PC-9 (cell line): ENCODE data around the gene ADGRF1. TPM values are rescaled to one million over a fixed set of nuclear protein-coding genes. Genes with fewer than 3 reads are reported as not detected.
"Not testable (repeated sequence)": the region's sequence is repeated elsewhere in the genome, so short reads cannot be mapped to it uniquely, and the experiment has no call there.

Experiments
- Bru-seq: library from RNA; stranded (reverse); fragments of 400-500 nt; gene quantifications from one replicate; lab custom pipeline; 2021; lab: Mats Ljungman, UMichigan
- BruChase-seq, 2 experiments: library from RNA; stranded (reverse); fragments of 400-500 nt; gene quantifications; one replicate each; lab custom pipeline; 2021; lab: Mats Ljungman, UMichigan
- BruUV-seq: library from RNA; stranded (reverse); fragments of 400-500 nt; replicated peaks from 2 replicates; lab custom pipeline; 2021; lab: Mats Ljungman, UMichigan
- CTCF ChIA-PET: fragments of 300-600 bp; sonication (Branson Sonifier 250); formaldehyde crosslinking; loops from one replicate; lab custom pipeline; 2022; ENCODE audit warnings: antibody characterized with exemption; lab: Charles Lee
- POLR2A ChIA-PET: fragments of 300-600 bp; sonication (Branson Sonifier 250); formaldehyde crosslinking; loops from one replicate; lab custom pipeline; 2022; ENCODE audit warnings: antibody characterized with exemption; ENCODE audit not compliant: unreplicated experiment; lab: Charles Lee
- DNase-seq, 2 experiments: peaks; one replicate each; pipeline versions ENCODE4 v3.0.0 to v3.0.0-alpha.2; 2015 to 2022; ENCODE audit warnings: mixed read lengths in 1 of 2
- H2AFZ ChIP-seq: fragments of 200-600 bp; sonication (generic); 2 replicates; pipeline ENCODE4 v1.8.1; 2017; ENCODE audit warnings: antibody characterized with exemption
- H3F3A ChIP-seq: fragments of 200-600 bp; sonication (generic); 2 replicates; pipeline ENCODE4 v1.8.1; 2017; ENCODE audit warnings: antibody characterized with exemption, mild to moderate bottlenecking, low read depth; ENCODE audit not compliant: insufficient read depth
- H3K27ac ChIP-seq: fragments of 200-600 bp; sonication (generic); 2 replicates; pipeline ENCODE4 v1.6.1; 2016; ENCODE audit warnings: mixed run types
- H3K27me3 ChIP-seq: fragments of 200-600 bp; sonication (generic); 2 replicates; pipeline ENCODE4 v1.6.1; 2016; ENCODE audit warnings: low read depth, mixed run types; ENCODE audit not compliant: insufficient read depth
- H3K36me3 ChIP-seq: fragments of 200-600 bp; sonication (generic); 2 replicates; pipeline ENCODE4 v1.6.1; 2016; ENCODE audit warnings: low read depth, mixed run types
- H3K4me1 ChIP-seq: fragments of 200-600 bp; sonication (generic); replicated peaks from 2 replicates; pipeline ENCODE4 v1.6.1; 2016; ENCODE audit warnings: mixed run types; ENCODE audit not compliant: insufficient read depth
- H3K4me2 ChIP-seq: fragments of 200-600 bp; sonication (generic); 2 replicates; pipeline ENCODE4 v1.6.1; 2017; ENCODE audit warnings: mixed run types
- H3K4me3 ChIP-seq: fragments of 200-600 bp; sonication (generic); 2 replicates; pipeline ENCODE4 v1.6.1; 2016; ENCODE audit warnings: mixed run types
- H3K79me2 ChIP-seq: fragments of 200-600 bp; sonication (generic); 2 replicates; pipeline ENCODE4 v1.6.1; 2017; ENCODE audit warnings: low read depth, mixed run types
- H3K9me2 ChIP-seq: fragments of 200-600 bp; sonication (generic); 2 replicates; pipeline ENCODE4 v1.8.1; 2017; ENCODE audit warnings: mild to moderate bottlenecking; ENCODE audit not compliant: insufficient read depth
- H3K9me3 ChIP-seq: fragments of 200-600 bp; sonication (generic); 2 replicates; pipeline ENCODE4 v1.8.1; 2016; ENCODE audit warnings: low read depth; ENCODE audit not compliant: insufficient read depth
- H4K20me1 ChIP-seq: fragments of 200-600 bp; sonication (generic); 2 replicates; pipeline ENCODE4 v1.8.1; 2017; ENCODE audit not compliant: insufficient read depth
- EZH2 ChIP-seq: fragments of 200-600 bp; sonication (generic); IDR thresholded peaks from 2 replicates; pipeline ENCODE4 v1.8.0; 2017; ENCODE audit warnings: antibody characterized with exemption, low read depth
- intact Hi-C: fragments of 100-400 bp; cut with micrococcal nuclease; formaldehyde crosslinking; loops from one replicate; pipeline ENCODE4 v1.10.0; 2022; ENCODE audit not compliant: unreplicated experiment
- long read RNA-seq: library from polyadenylated mRNA; stranded (forward); transcript quantifications from one replicate; pipeline ENCODE4 v2.0.0, GENCODE V29; 2022
- total RNA-seq: library from RNA; stranded (reverse); gene quantifications from 2 replicates; pipeline ENCODE4 v1.2.3, GENCODE V29; 2021
- TF ChIP-seq, protein P1 (sequence below): fragments of 200-600 bp; sonication (generic); conservative IDR thresholded peaks from 2 replicates; pipeline ENCODE4 v1.6.1; 2017; ENCODE audit warnings: mixed run types, antibody characterized with exemption, mild to moderate bottlenecking, moderate library complexity

ADGRF1 gene
- total RNA-seq: 112 and 162 TPM in 2 replicates
- Bru-seq, nascent RNA: percentile 97 among the genes with signal in this experiment
- BruChase-seq, experiment 1, labeled RNA remaining after a 2-hour chase: percentile 98 among the genes with signal in this experiment
- BruChase-seq, experiment 2, labeled RNA remaining after a 6-hour chase: percentile 91 among the genes with signal in this experiment
- long read RNA-seq, full-length matches to known transcripts: 103 of 221 reads
- long read RNA-seq, partial matches to known transcripts: 45 of 221 reads
- long read RNA-seq, other reads (novel, unspliced or antisense): 73 of 221 reads

- H3K4me2 ChIP-seq: peak within 1 kb of the TSS; percentile 97
- no TSS peak for BruUV-seq
- POLR2A ChIA-PET: interaction anchor here (0.5 to 1.2 kb wide), 14 partner anchors 8 to 657 kb away, joined by 3 to 7 read pairs (median 4); partner anchors contain the start of genes CD2AP and TNFRSF21
- no peaks in the 10 kb centered on the region for H3K9me2 ChIP-seq
- no peak within 1 kb of the TSS for H2AFZ ChIP-seq
- H3K4me1 ChIP-seq: peaks cover 68% of the 10 kb centered on the region
- no peaks in the 10 kb centered on the region for H3K9me3 ChIP-seq
- H3K36me3 ChIP-seq: peaks cover 26% of the 10 kb centered on the region
- CTCF ChIA-PET: interaction anchor here (1.1 to 1.2 kb wide), 2 partner anchors 116 to 193 kb away, joined by 3 to 4 read pairs; no protein-coding TSS in a partner anchor
- no peaks in the 10 kb centered on the region for H4K20me1 ChIP-seq
- peak within 1 kb of the TSS; percentile 98 for H3K27ac ChIP-seq
- H3K4me3 ChIP-seq: peak within 1 kb of the TSS; percentile 86
- H3K27me3 ChIP-seq: no peaks in the 10 kb centered on the region
- intact Hi-C loops: loop anchor here (2.0 kb wide), 1 partner anchor 116 kb away; no protein-coding TSS in a partner anchor
- DNase-seq: peak; percentile 72 to 93
- TF ChIP-seq, protein P1, sequence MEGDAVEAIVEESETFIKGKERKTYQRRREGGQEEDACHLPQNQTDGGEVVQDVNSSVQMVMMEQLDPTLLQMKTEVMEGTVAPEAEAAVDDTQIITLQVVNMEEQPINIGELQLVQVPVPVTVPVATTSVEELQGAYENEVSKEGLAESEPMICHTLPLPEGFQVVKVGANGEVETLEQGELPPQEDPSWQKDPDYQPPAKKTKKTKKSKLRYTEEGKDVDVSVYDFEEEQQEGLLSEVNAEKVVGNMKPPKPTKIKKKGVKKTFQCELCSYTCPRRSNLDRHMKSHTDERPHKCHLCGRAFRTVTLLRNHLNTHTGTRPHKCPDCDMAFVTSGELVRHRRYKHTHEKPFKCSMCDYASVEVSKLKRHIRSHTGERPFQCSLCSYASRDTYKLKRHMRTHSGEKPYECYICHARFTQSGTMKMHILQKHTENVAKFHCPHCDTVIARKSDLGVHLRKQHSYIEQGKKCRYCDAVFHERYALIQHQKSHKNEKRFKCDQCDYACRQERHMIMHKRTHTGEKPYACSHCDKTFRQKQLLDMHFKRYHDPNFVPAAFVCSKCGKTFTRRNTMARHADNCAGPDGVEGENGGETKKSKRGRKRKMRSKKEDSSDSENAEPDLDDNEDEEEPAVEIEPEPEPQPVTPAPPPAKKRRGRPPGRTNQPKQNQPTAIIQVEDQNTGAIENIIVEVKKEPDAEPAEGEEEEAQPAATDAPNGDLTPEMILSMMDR: no peak
- TF ChIP-seq EZH2: no peak
- peaks cover 74% of the 10 kb centered on the region for H3F3A ChIP-seq
- H3K79me2 ChIP-seq: peaks cover 82% of the 10 kb centered on the region
Measured at GRCh38 chr6:47042275-47042791, at the start of gene ADGRF1. TSS of gene ADGRF1 (minus strand) at chr6:47042332. CDS start at chr6:47029061, 13,271 bp downstream.

GRCh38 chr6:47090881-47091280 lies 48.7 kb upstream of the ADGRF1 start:
- CTCF ChIA-PET: no interaction called here
- Histone ChIP-seq H3K27me3 (no peaks in the 10 kb centered on the region), H3K9me3 (0 out of 2 replicates have a peak, but pooled peaks cover 2% of the 10 kb centered on the region), H3K9me2 (no peaks in the 10 kb centered on the region), H3K36me3 (no peaks in the 10 kb centered on the region), H4K20me1 (no peaks in the 10 kb centered on the region), H3K4me3 (no peak overlapping the region), H3K4me2 (no peak overlapping the region), H3F3A (peaks cover 31% of the 10 kb centered on the region), H2AFZ (no peak overlapping the region), H3K27ac (no peak overlapping the region), H3K79me2 (peaks cover 5% of the 10 kb centered on the region; the same call in 1 of the 2 replicates), H3K4me1 (peaks cover 40% of the 10 kb centered on the region)
- intact Hi-C loops: loop anchor here (5.0 to 10.0 kb wide), 2 partner anchors 244 to 314 kb away; no protein-coding TSS in a partner anchor
- no peak for TF ChIP-seq EZH2
- TF ChIP-seq, protein P1: no peak
- BruUV-seq: no TSS peak
- POLR2A ChIA-PET: no interaction called here
- DNase-seq: no peak

GRCh38 chr6:47089473-47089872 lies 47.3 kb upstream of the ADGRF1 start:
- H3K9me3 ChIP-seq, H3K27me3 ChIP-seq, DNase-seq, H3K4me3 ChIP-seq, H4K20me1 ChIP-seq, POLR2A ChIA-PET, intact Hi-C loops, H3K9me2 ChIP-seq, H3K79me2 ChIP-seq, CTCF ChIA-PET, H3K27ac ChIP-seq, H3K36me3 ChIP-seq, BruUV-seq, H2AFZ ChIP-seq, H3K4me2 ChIP-seq: not testable (repeated sequence)
- peaks cover 28% of the 10 kb centered on the region for H3K4me1 ChIP-seq
- peaks cover 17% of the 10 kb centered on the region for H3F3A ChIP-seq
